Large intestine (tissue), 3 donors: ENCODE results near the gene CELSR1. TPM values are rescaled to one million over a fixed set of nuclear protein-coding genes. Genes with fewer than 3 reads are reported as not detected.

Experiments
- DNase-seq, 2 donors: peaks; one replicate each; pipeline versions ENCODE4 v3.0.0 to v3.0.0-alpha.2; 2013
- H3K27ac ChIP-seq: one replicate; pipeline ENCODE4 v1.5.1; 2013; ENCODE audit warnings: low read length
- H3K27me3 ChIP-seq: 2 replicates; pipeline ENCODE4 v1.6.1; 2013; ENCODE audit warnings: low read length; ENCODE audit not compliant: control insufficient read depth, insufficient read depth
- H3K36me3 ChIP-seq: 2 replicates; pipeline ENCODE4 v1.6.1; 2013; ENCODE audit warnings: low read length; ENCODE audit not compliant: control insufficient read depth, insufficient read depth
- H3K4me1 ChIP-seq: one replicate; pipeline ENCODE4 v1.6.1; 2013; ENCODE audit warnings: low read length; ENCODE audit not compliant: control insufficient read depth, insufficient read depth
- H3K4me3 ChIP-seq: one replicate; pipeline ENCODE4 v1.5.1; 2013; ENCODE audit warnings: low read length
- H3K9me3 ChIP-seq: one replicate; pipeline ENCODE4 v1.6.1; 2013; ENCODE audit warnings: mild to moderate bottlenecking, low read depth, low read length, moderate library complexity; ENCODE audit not compliant: control insufficient read depth
- WGBS: methylation state at CpG from one replicate; pipeline ENCODE4 v1.1.5; 2013; ENCODE audit warnings: low lambda C conversion rate; ENCODE audit not compliant: insufficient coverage; 5-methylcytosine and 5-hydroxymethylcytosine counted together
- polyA plus RNA-seq: library from polyadenylated mRNA; unstranded; fragments of 120-200 nt; gene quantifications from one replicate; pipeline ENCODE4 v1.2.1, GENCODE V29; 2013

Gene CELSR1
- polyA plus RNA-seq, 1 donor = 5.9 TPM

DNA sequence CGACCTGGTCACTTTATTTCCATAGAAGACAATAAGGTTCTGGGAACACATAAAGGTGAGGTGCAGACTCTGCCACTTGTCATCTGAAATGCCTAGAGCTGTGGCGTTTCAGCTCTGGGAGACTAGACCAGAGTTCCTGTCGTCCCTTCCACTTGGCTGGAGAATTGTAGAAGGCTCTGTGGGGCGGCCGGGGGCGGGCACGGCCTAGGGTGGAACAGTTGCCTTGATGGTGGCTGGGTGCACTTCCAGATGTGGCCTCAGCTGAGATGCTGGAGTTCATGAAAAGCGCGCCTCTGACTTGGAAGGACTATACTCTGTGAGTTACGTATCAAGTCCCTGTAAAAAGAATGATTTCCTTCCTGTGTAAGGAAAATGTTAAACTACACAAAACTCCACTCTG, 185.1 kb downstream of the CELSR1 start:
- H3K27ac ChIP-seq = no peak overlapping the region
- no peak overlapping the region for H3K4me3 ChIP-seq
- WGBS = no CpG with 5 or more reads among the region's 10 CpGs
- H3K36me3 ChIP-seq = peaks cover 95% of the 10 kb centered on the region
- H3K4me1 ChIP-seq = no peaks in the 10 kb centered on the region
- DNase-seq = no peak
- no peaks in the 10 kb centered on the region for H3K9me3 ChIP-seq
- no peaks in the 10 kb centered on the region for H3K27me3 ChIP-seq

DNA sequence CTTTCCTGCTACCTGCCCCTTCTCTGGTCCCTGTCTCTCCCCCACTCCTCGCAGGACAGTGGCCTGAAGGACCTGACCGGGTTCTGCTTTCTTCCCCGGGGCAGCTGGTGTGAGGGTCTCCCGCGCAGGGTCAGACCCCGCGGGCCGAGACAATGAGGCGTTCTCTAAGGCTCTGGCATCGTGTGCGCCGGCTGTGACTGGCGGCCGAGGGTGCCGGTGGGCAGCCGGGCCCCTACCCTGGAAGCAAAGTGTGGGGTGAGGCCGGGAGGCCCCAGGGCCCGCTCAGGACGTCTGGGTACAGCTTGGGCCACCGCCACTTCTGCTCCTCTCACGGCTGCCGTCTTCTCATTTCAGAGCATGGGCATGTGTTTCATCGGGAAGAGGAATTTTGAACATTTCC, 185.7 kb downstream of the CELSR1 start:
- no peak overlapping the region for H3K4me3 ChIP-seq
- H3K27ac ChIP-seq = no peak overlapping the region
- no peak for DNase-seq
- H3K9me3 ChIP-seq = no peaks in the 10 kb centered on the region
- WGBS = no CpG with 5 or more reads among the region's 23 CpGs
- H3K4me1 ChIP-seq = no peaks in the 10 kb centered on the region
- H3K36me3 ChIP-seq = peaks cover 94% of the 10 kb centered on the region
- no peaks in the 10 kb centered on the region for H3K27me3 ChIP-seq

- Histone ChIP-seq H3K27ac (no peak overlapping the region), H3K27me3 (no peaks in the 10 kb centered on the region), H3K9me3 (no peaks in the 10 kb centered on the region), H3K4me3 (no peak overlapping the region), H3K36me3 (peaks cover 94% of the 10 kb centered on the region), H3K4me1 (no peaks in the 10 kb centered on the region)
- no peak for DNase-seq
- 80% methylated on average over 2 of the region's 28 CpGs for WGBS
Observed at GRCh38 chr22:46351131-46351735, 186.2 kb downstream of the CELSR1 start.

DNA sequence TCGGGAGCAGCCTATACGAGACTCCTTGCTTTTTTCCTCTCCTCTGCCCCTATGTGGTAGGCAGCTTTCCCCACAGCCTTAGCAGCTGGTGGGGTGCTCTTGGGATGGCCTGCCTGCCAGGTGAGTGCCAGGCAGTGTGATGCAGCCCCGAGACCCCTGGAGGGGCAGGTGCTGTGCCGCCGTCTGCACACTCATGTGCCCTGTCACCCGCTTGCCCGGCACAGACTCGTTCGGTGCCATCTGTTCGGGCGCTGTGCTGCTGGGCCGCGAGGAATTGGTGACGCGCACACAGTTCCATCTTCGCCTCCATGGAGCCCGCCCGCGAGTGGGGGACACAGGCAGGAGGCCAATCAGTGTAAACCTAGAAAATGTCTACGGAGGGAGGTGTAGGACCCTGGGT, 186.8 kb downstream of the CELSR1 start:
- no peaks in the 10 kb centered on the region for H3K9me3 ChIP-seq
- H3K4me3 ChIP-seq = no peak overlapping the region
- no peak for DNase-seq
- peaks cover 95% of the 10 kb centered on the region for H3K36me3 ChIP-seq
- no CpG with 5 or more reads among the region's 20 CpGs for WGBS
- H3K27me3 ChIP-seq = no peaks in the 10 kb centered on the region
- no peaks in the 10 kb centered on the region for H3K4me1 ChIP-seq
- H3K27ac ChIP-seq = no peak overlapping the region

DNA sequence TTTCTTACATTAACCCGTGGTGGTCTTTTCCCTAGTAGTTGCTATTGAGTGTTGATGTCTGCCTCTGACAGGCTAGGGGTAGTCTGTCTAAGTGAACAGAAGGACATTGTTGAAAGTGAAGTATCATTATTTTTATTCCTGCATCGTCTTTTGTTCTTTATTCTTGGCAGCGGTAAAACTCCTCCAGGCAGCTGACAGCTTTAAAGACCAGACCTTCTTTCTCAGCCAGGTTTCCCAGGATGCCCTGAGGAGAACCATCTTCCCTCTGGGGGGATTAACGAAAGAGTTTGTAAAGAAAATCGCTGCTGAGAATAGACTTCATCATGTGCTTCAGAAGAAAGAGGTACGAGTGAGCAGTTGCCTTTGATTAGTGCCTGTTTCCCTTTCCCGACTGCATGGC, 187.3 kb downstream of the CELSR1 start:
- H3K27ac ChIP-seq = no peak overlapping the region
- no peaks in the 10 kb centered on the region for H3K9me3 ChIP-seq
- H3K4me3 ChIP-seq = no peak overlapping the region
- no peak for DNase-seq
- H3K27me3 ChIP-seq = no peaks in the 10 kb centered on the region
- H3K4me1 ChIP-seq = no peaks in the 10 kb centered on the region
- WGBS = no CpG with 5 or more reads among the region's 7 CpGs
- H3K36me3 ChIP-seq = peaks cover 95% of the 10 kb centered on the region

GRCh38 chr22:46349681-46350080, 187.7 kb downstream of the CELSR1 start:
- no peak for DNase-seq
- Histone ChIP-seq H3K27ac (no peak overlapping the region), H3K4me1 (no peaks in the 10 kb centered on the region), H3K27me3 (no peaks in the 10 kb centered on the region), H3K9me3 (no peaks in the 10 kb centered on the region), H3K36me3 (peaks cover 92% of the 10 kb centered on the region), H3K4me3 (no peak overlapping the region)
- no CpG with 5 or more reads among the region's 6 CpGs for WGBS

- Histone ChIP-seq H3K27ac (no peak overlapping the region), H3K36me3 (peaks cover 92% of the 10 kb centered on the region), H3K4me1 (no peaks in the 10 kb centered on the region), H3K9me3 (no peaks in the 10 kb centered on the region), H3K27me3 (no peaks in the 10 kb centered on the region), H3K4me3 (no peak overlapping the region)
- no peak for DNase-seq
- WGBS = no CpG with 5 or more reads among the region's 18 CpGs
Observed at GRCh38 chr22:46349238-46349637, 188.2 kb downstream of the CELSR1 start.

DNA sequence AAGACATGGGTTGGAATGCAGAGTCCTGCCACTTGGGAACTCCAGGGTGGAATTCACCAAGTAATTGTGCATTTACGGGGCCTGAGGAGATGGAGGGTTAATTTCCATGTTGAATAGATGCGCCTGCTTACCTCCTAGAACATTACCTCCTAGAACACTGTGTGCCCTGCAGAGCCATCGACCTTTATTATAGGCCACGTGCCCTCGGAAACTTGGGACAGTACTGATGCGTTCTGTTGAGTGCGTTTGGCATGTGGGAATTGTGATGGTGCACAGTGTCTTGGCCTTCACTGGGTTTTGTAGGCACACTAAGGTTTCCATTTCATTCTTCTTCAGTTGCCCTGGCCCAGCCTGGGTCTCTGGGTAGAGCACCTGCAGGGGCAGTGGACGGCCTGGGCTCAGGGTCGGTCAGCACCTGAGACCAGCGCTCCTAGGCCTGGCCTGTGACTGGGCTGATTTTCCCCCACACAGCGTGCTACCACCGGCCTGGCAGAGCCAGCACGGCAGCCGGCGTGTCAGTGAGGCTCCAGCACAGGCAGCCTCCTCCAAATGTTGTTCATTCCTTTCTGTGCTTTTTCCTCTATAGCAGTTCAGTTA, 189.2 kb downstream of the CELSR1 start:
- Histone ChIP-seq H3K27me3 (no peaks in the 10 kb centered on the region), H3K4me3 (no peak overlapping the region), H3K4me1 (no peaks in the 10 kb centered on the region), H3K36me3 (peaks cover 92% of the 10 kb centered on the region), H3K9me3 (no peaks in the 10 kb centered on the region), H3K27ac (no peak overlapping the region)
- no CpG with 5 or more reads among the region's 15 CpGs for WGBS
- no peak for DNase-seq

DNA sequence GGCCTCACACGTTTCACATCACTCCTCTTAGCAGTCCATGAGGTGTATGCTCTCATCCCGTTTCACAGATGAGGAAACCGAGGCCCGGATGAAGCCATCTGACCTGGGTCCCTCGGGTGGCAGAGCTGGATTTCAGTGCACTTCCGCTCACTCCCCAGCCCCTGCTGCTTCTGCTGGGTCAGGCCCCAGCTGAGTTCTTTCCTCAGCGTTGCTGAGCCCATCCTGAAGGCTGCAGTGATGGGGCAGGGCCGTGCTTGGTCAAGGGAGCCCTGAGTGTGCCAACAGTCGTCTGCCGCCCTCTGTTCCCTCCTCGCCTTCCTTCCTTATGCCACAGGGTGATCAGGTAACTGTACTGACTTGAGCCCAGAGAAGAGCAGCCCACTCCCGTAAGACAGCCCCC, 189.8 kb downstream of the CELSR1 start:
- H3K4me3 ChIP-seq = no peak overlapping the region
- H3K36me3 ChIP-seq = peaks cover 92% of the 10 kb centered on the region
- no CpG with 5 or more reads among the region's 12 CpGs for WGBS
- H3K9me3 ChIP-seq = no peaks in the 10 kb centered on the region
- no peak for DNase-seq
- no peak overlapping the region for H3K27ac ChIP-seq
- H3K27me3 ChIP-seq = no peaks in the 10 kb centered on the region
- H3K4me1 ChIP-seq = no peaks in the 10 kb centered on the region

DNA sequence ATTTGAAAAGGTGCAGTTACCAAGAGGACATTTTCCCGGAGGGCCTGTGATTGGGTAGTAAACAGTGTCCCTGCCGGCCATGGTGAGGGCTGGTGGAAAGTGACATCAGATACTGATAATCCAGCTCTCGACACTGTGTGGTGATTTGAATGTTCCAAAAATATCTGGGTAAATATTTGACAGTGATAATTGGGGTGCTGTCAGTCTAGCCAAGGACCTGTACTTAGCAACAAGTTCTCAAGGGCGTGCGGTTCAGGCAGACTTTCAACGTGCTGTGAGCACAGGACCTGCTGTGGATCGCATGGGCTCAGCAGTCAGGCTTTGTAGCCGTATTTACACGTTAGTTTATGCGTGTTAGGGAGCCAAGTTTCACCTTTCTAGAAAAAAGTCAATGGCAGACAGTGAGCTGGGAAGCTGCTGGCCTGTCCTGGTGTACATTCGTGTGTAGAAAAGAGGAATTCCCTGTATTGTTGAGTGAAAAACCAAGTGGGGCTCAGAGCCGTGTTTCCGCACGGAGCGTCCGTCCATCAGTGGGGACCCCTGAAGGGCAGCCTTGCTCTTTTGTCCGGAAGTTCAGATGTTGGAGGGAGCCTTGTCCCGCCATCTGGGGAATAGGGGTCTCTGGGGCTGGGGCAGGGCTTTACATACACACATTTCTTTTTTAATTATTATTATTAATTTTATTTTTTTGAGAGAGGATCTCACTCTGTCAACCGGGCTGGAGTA, 190.6 kb downstream of the CELSR1 start:
- WGBS = no CpG with 5 or more reads among the region's 19 CpGs
- no peaks in the 10 kb centered on the region for H3K27me3 ChIP-seq
- no peaks in the 10 kb centered on the region for H3K4me1 ChIP-seq
- DNase-seq = no peak
- no peaks in the 10 kb centered on the region for H3K9me3 ChIP-seq
- no peak overlapping the region for H3K27ac ChIP-seq
- no peak overlapping the region for H3K4me3 ChIP-seq
- H3K36me3 ChIP-seq = peaks cover 92% of the 10 kb centered on the region
